Activated T-helper 1 cell treated with anti-CD3 and anti-CD28 coated beads, Interleukin-12 subunit alpha, Interleukin-12 subunit beta, Interleukin-2, Interleukin-4 antibody, amounts not matched to agents 30 ng/mL and 10 ng/mL and 1 ng/mL, durations not matched to agents 14 hours and 24 hours and 36 hours (primary cell): ENCODE data around the gene IL1RAPL1. TPM values are rescaled to one million over a fixed set of nuclear protein-coding genes. Genes with fewer than 3 reads are reported as not detected.

Experiments
- DNase-seq: peaks from one replicate; pipeline ENCODE4 v3.0.0; 2021; ENCODE audit warnings: low spot score
- H3K27ac Mint-ChIP-seq: one replicate; pipeline ENCODE4 v1.8.0; 2021; ENCODE audit warnings: mild to moderate bottlenecking, mixed read lengths
- H3K27me3 Mint-ChIP-seq: one replicate; pipeline ENCODE4 v1.8.0; 2022; ENCODE audit warnings: mild to moderate bottlenecking, moderate library complexity, mixed read lengths; ENCODE audit not compliant: insufficient read depth
- H3K36me3 Mint-ChIP-seq: one replicate; pipeline ENCODE4 v1.8.0; 2021; ENCODE audit warnings: low read depth, mixed read lengths
- H3K4me1 Mint-ChIP-seq: one replicate; pipeline ENCODE4 v1.8.0; 2021; ENCODE audit warnings: low read depth, mixed read lengths
- H3K4me3 Mint-ChIP-seq: one replicate; pipeline ENCODE4 v1.8.0; 2021; ENCODE audit warnings: mild to moderate bottlenecking, moderate library complexity, mixed read lengths
- H3K9me3 Mint-ChIP-seq: one replicate; pipeline ENCODE4 v1.8.0; 2021; ENCODE audit warnings: mixed read lengths
- intact Hi-C: fragments of 100-400 bp; cut with micrococcal nuclease; formaldehyde crosslinking; loops from one replicate; pipeline ENCODE4 v1.15.1; 2024
- total RNA-seq: library from RNA; stranded (reverse); gene quantifications from 2 replicates; pipeline ENCODE4 v1.2.3, GENCODE V29; 2022

Gene IL1RAPL1
- total RNA-seq, 1 donor from 2014 or later = not detected

DNA sequence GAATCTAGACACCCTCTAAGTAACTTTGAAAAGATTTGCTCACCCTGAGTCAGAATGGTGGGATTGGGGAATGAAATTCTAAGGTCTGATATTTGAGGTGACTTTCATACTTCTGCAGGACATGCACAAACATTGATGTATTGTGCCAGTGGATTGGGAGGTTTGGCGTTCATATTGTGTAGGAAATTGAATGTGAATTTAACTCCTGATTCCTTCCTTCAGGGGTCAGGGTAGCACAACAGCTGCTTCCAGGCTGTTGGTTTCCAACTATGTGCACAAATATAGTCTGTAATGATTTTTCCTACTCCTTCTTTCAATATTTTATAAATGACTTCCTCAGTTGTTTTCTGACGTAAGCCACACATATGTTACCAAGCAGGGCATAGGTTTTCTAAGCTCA lies 3.1 kb downstream of the IL1RAPL1 start:
- H3K27me3 Mint-ChIP-seq = peaks cover 2% of the 10 kb centered on the region
- H3K4me3 Mint-ChIP-seq = no peak overlapping the region
- no peak overlapping the region for H3K27ac Mint-ChIP-seq
- H3K9me3 Mint-ChIP-seq = no peaks in the 10 kb centered on the region
- no peak for DNase-seq
- H3K4me1 Mint-ChIP-seq = no peaks in the 10 kb centered on the region
- H3K36me3 Mint-ChIP-seq = no peaks in the 10 kb centered on the region
- intact Hi-C loops = no loop called here

- Mint-ChIP-seq H3K4me3 (no peak overlapping the region), H3K36me3 (no peaks in the 10 kb centered on the region), H3K9me3 (no peaks in the 10 kb centered on the region), H3K27me3 (no peaks in the 10 kb centered on the region), H3K27ac (no peak overlapping the region), H3K4me1 (no peaks in the 10 kb centered on the region)
- intact Hi-C loops = no loop called here
- no peak for DNase-seq
Measured at GRCh38 chrX:28591542-28591941, 4.3 kb downstream of the IL1RAPL1 start.

DNA sequence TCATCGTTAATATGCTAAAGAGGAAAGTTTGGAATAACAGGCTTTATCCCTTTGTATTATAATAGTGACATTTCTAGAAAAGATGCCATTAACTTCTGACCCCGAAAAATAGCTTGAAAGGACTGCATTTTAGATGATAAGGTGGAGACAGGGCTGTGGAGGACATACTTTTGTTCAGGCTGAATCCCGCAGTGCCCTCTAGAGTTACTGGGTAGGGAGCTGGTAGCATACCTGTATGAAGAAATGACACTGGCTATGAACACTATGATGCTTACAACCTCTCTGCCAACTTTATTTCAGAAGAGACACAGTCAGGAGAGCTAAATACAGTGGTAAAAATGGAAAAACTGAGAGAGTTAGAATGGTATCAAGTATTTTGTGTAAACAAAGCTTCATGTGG lies 8.1 kb downstream of the IL1RAPL1 start:
- Mint-ChIP-seq H3K4me3 (no peak overlapping the region), H3K27me3 (no peaks in the 10 kb centered on the region), H3K9me3 (no peaks in the 10 kb centered on the region), H3K4me1 (no peaks in the 10 kb centered on the region), H3K27ac (no peak overlapping the region), H3K36me3 (no peaks in the 10 kb centered on the region)
- intact Hi-C loops = no loop called here
- DNase-seq = no peak

DNA sequence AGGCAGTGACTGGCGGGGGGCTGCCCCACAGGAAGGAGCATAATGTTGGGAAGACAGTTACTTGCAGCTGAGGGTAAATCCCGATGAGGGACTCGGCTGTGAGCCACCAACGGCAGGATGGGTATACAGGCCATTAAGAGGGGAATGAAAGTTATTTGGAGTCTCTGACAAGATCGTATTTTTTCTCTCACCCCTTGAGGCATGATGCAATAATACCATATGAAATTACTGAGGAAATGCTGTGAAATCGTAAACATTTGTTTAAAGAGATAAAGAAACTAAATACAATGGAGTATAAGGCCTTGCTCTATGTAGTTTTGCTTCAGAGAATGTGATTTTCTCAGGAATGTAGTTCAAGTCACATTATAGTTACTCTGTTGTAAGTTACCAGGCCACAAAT lies 12.7 kb downstream of the IL1RAPL1 start:
- Mint-ChIP-seq H3K36me3 (no peaks in the 10 kb centered on the region), H3K4me3 (no peak overlapping the region), H3K4me1 (no peaks in the 10 kb centered on the region), H3K27ac (no peak overlapping the region), H3K9me3 (no peaks in the 10 kb centered on the region), H3K27me3 (no peaks in the 10 kb centered on the region)
- DNase-seq = no peak
- intact Hi-C loops = no loop called here

DNA sequence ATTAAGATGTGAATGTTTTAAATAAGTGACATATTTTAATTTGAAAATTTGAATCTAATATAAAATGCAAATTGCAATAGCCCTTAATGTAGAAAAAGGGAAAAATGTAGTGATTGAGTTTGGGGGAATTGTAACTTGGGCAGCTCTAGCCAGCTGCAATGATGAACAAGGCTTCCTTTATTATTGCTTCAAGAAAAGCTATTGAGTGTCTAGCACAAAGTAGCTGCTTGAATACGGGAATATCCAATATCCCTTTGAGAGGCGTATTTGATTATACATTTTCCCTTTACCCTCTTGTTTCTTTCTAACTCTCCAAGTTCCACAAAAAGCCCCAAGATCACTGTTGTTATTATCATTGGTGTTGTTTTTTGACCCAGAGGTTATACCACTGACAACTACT lies 21.8 kb downstream of the IL1RAPL1 start:
- intact Hi-C loops = no loop called here

DNA sequence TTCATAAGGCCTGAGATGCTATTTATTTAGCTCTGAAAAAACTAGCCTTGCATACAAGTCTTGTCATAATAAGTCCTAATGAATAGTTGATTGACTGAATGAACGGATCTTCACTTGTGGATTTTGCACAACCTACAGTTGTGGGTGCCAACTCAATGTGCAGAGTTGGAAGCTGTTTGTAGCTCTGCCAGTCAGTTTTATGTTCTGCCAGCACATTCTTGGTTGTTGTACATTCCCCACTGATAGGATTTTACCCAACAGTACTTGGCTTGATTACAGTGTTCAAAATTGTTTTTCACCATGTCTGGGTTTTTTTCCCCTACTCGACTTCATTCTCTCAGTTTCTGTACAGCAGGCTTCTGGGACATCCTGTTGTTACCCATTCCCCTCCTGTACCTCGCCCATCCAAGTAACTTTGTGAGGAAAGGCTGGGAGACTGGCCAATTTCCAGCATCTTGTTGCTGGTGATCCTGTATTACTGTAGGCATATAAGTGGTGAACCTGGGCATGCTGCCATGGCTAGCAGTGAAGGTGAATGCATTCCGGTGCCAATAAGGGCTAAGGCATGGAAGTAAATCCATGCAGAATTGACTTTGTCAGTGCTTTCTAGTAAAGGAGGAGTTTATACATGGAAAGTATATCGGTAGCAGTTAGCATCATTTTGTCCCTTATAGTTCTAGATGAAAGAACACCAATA lies 22.8 kb downstream of the IL1RAPL1 start:
- no peaks in the 10 kb centered on the region for H3K9me3 Mint-ChIP-seq
- H3K36me3 Mint-ChIP-seq = no peaks in the 10 kb centered on the region
- no peaks in the 10 kb centered on the region for H3K27me3 Mint-ChIP-seq
- no peak overlapping the region for H3K4me3 Mint-ChIP-seq
- no peak for DNase-seq
- no peaks in the 10 kb centered on the region for H3K4me1 Mint-ChIP-seq
- intact Hi-C loops = no loop called here
- H3K27ac Mint-ChIP-seq = no peak overlapping the region

More for the DNA sequence above, 21.8 kb downstream of the IL1RAPL1 start:
- no peak overlapping the region for H3K4me3 Mint-ChIP-seq
- no peaks in the 10 kb centered on the region for H3K9me3 Mint-ChIP-seq
- H3K36me3 Mint-ChIP-seq = no peaks in the 10 kb centered on the region
- no peak overlapping the region for H3K27ac Mint-ChIP-seq
- H3K4me1 Mint-ChIP-seq = no peaks in the 10 kb centered on the region
- DNase-seq = no peak
- no peaks in the 10 kb centered on the region for H3K27me3 Mint-ChIP-seq

- Mint-ChIP-seq H3K4me3 (no peak overlapping the region), H3K4me1 (no peaks in the 10 kb centered on the region), H3K27ac (no peak overlapping the region), H3K27me3 (no peaks in the 10 kb centered on the region), H3K9me3 (no peaks in the 10 kb centered on the region), H3K36me3 (no peaks in the 10 kb centered on the region)
- no peak for DNase-seq
- intact Hi-C loops = no loop called here
Measured at GRCh38 chrX:28610746-28611145, 23.5 kb downstream of the IL1RAPL1 start.

DNA sequence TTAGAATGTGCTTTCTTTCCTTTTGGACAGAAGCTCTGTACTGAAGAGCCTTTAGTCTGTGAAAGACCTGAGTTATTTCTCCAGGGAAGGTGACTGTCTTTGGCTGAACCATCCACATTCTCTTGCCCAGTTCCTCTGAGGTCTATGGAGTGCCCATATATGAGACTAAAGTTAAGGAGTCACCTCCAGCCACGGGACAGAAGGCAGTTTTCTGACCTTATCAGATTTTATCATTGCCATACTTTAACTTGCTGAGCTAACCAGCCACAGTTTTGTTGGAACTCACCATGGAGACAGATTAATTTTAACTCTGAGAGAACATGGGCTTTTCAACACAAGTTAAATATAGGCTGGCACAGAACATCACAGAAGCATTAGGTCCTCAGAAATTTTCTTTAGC lies 26.3 kb downstream of the IL1RAPL1 start:
- H3K4me3 Mint-ChIP-seq = no peak overlapping the region
- intact Hi-C loops = no loop called here
- DNase-seq = no peak

GRCh38 chrX:28625223-28625622 lies 38.0 kb downstream of the IL1RAPL1 start:
- no peak for DNase-seq
- H3K4me1 Mint-ChIP-seq = no peaks in the 10 kb centered on the region
- no peaks in the 10 kb centered on the region for H3K36me3 Mint-ChIP-seq
- no peaks in the 10 kb centered on the region for H3K9me3 Mint-ChIP-seq
- H3K4me3 Mint-ChIP-seq = no peak overlapping the region
- H3K27me3 Mint-ChIP-seq = no peaks in the 10 kb centered on the region
- intact Hi-C loops = no loop called here
- H3K27ac Mint-ChIP-seq = no peak overlapping the region

More for the DNA sequence above, 26.3 kb downstream of the IL1RAPL1 start:
- Mint-ChIP-seq H3K36me3 (no peaks in the 10 kb centered on the region), H3K27me3 (no peaks in the 10 kb centered on the region), H3K9me3 (no peaks in the 10 kb centered on the region), H3K4me1 (no peaks in the 10 kb centered on the region), H3K27ac (no peak overlapping the region)

- no peak for DNase-seq
- intact Hi-C loops = no loop called here
- Mint-ChIP-seq H3K4me3 (no peak overlapping the region), H3K36me3 (no peaks in the 10 kb centered on the region), H3K4me1 (no peaks in the 10 kb centered on the region), H3K27me3 (no peaks in the 10 kb centered on the region), H3K9me3 (no peaks in the 10 kb centered on the region), H3K27ac (no peak overlapping the region)
Measured at GRCh38 chrX:28626515-28626914, 39.3 kb downstream of the IL1RAPL1 start.

- H3K4me1 Mint-ChIP-seq = no peaks in the 10 kb centered on the region
- H3K27me3 Mint-ChIP-seq = no peaks in the 10 kb centered on the region
- intact Hi-C loops = no loop called here
- H3K4me3 Mint-ChIP-seq = no peak overlapping the region
- H3K36me3 Mint-ChIP-seq = no peaks in the 10 kb centered on the region
- no peak overlapping the region for H3K27ac Mint-ChIP-seq
- no peaks in the 10 kb centered on the region for H3K9me3 Mint-ChIP-seq
- no peak for DNase-seq
Measured at GRCh38 chrX:28628120-28628519, 40.9 kb downstream of the IL1RAPL1 start.

DNA sequence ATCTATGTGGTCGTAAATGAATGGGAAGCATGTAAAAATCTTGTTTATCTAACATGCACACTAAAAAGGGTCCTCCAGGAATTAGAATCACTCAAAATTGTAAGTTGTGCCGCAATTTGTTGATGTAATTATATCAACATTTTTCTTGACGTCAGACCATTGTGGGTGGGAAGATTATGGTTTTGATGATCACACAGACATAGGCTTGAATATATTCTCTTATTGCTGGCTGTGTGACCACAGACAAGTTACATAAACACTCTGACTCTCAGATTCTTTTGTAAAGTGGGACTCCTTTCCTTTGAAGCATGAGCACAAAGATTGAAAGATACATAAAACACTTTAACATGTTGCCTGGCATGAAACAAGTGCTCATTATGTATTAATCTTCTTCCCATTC lies 51.5 kb downstream of the IL1RAPL1 start:
- Mint-ChIP-seq H3K4me3 (no peak overlapping the region), H3K4me1 (no peaks in the 10 kb centered on the region), H3K27ac (no peak overlapping the region), H3K36me3 (no peaks in the 10 kb centered on the region), H3K9me3 (peaks cover 3% of the 10 kb centered on the region), H3K27me3 (no peaks in the 10 kb centered on the region)
- intact Hi-C loops = no loop called here
- no peak for DNase-seq

GRCh38 chrX:28639451-28639850 lies 52.2 kb downstream of the IL1RAPL1 start:
- intact Hi-C loops = no loop called here
- H3K4me3 Mint-ChIP-seq = no peak overlapping the region
- no peaks in the 10 kb centered on the region for H3K36me3 Mint-ChIP-seq
- no peaks in the 10 kb centered on the region for H3K4me1 Mint-ChIP-seq
- H3K27ac Mint-ChIP-seq = no peak overlapping the region
- DNase-seq = no peak
- peaks cover 3% of the 10 kb centered on the region for H3K9me3 Mint-ChIP-seq
- H3K27me3 Mint-ChIP-seq = no peaks in the 10 kb centered on the region

DNA sequence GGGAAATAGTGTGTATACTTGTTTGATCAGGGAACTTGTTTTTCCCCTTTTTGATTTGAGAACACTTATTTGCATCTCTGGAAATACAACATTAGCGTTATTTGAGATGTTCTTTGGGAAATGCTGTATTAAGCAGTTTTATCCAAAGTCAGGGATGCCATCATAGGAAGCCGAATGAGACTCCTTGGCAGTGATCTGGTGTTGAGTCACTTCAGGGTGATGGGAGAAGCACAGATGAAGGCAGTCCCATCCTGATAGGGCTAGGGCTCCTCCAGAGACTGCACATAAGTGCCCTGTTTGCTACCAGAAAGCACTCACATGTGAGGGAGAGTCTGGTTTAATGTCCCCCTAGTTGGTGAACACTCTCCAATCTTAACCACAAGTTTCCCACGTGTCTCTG lies 62.3 kb downstream of the IL1RAPL1 start:
- H3K9me3 Mint-ChIP-seq = no peaks in the 10 kb centered on the region
- H3K4me1 Mint-ChIP-seq = no peaks in the 10 kb centered on the region
- H3K36me3 Mint-ChIP-seq = no peaks in the 10 kb centered on the region
- no peak overlapping the region for H3K27ac Mint-ChIP-seq
- no peak for DNase-seq
- no peaks in the 10 kb centered on the region for H3K27me3 Mint-ChIP-seq
- intact Hi-C loops = no loop called here
- no peak overlapping the region for H3K4me3 Mint-ChIP-seq
